ENCODE results near the gene IGDCC3.

The IGDCC3 gene

DNA sequence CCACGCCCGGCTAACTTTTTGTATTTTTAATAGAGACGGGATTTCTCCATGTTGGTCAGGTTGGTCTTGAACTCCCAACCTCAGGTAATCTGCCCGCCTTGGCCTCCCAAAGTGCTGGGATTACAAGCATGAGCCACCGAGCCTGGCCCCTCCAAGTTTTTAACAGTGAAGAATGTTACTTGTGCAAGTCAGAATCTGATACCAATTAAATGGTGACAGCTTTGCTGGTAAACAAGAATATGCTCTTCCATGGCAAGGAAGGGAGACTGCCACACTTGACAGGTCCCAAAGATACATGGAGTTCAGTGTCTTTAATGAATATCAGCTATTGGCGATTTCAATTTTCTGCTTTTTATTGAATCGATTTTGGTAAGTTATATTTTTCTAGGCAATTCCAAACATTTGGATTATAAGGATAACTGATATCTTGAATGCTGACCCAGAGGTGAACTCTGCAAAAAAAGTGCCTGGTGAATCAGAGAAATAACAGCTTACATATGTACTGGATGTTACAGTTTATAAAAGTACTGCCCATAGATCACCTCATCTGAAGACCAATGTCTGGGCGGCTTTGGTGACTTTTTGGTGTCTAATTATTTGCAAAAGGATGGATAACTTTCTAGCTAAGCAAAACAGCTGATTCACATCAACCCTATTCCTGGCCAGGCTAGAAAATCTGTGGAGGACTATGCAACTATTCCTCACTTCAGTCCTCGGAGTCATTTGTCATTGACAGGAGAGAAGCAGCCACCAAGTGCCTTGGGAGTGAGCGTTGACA, 92.3 kb downstream of the IGDCC3 start:
- DNase-seq = no peak

DNA sequence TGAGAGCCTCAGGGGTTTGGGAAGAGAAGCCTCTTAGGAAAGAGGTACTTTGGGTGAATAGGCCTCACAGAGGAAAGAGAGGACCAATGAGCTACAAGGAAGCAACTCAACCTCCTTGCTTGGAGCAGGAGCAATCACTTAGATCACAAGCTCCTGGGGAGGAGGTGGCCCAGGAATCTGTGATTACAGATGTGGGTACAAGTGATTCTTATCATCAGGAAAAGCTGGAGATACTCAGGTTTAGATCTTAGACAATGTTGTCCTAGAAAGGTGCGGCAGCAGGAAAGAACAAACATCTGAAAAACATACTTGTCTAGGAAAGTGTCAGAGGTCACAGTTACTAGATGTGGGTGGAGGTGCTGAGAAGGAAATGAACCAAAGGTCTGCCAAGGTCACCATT, 99.3 kb downstream of the IGDCC3 start:
- no peak for DNase-seq

Measured in amniotic stem cell (primary cell).